ENCODE data around the gene TRAPPC11.

TRAPPC11 gene

DNA sequence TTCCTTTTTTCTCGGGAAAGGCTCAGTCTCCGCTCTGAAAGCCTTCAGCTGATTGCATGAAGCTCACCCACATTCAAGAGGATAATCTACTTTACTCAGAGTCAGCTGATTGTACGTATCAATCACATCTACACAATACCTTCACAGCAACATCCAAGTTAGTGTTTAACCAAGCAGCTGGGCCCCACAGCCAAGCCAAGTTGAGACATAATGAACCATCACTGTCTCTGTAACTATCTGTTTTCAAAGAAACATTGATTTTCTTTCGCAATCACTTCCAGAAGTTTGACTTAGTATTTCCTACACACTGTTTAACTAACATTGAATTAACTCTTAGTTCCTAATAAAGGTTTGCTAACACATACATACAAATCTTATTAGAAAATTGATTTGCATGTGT, 40.4 kb upstream of the TRAPPC11 start:
- H3K36me3 ChIP-seq (ENCODE audit: insufficient read depth, low read length): no peaks in the 10 kb centered on the region
- no peak overlapping the region for H2AFZ ChIP-seq (ENCODE audit: low read depth, low read length)
- ATAC-seq (ENCODE audit: insufficient read depth, low read depth) (no peak), DNase-seq (no peak)
- H3K27me3 ChIP-seq (ENCODE audit: insufficient read depth, low read length, poor library complexity): peaks cover 3% of the 10 kb centered on the region
- H3K79me2 ChIP-seq (ENCODE audit: insufficient read depth, low read length): no peaks in the 10 kb centered on the region
- TF ChIP-seq EZH2 (IDR thresholded peaks at IDR 0.05; ENCODE audit: borderline replicate concordance, low read depth, low read length, severe bottlenecking) (no peak), CTCF (IDR thresholded peaks at IDR 0.05; ENCODE audit: borderline replicate concordance, extremely low read depth, low read length, poor library complexity, severe bottlenecking) (no peak)
- H3K4me2 ChIP-seq (ENCODE audit: insufficient read depth, low read length): no peak overlapping the region
- no peak overlapping the region for H3K4me3 ChIP-seq (ENCODE audit: low read depth in 1 of 2, low read length in 2 of 2)
- H3K9ac ChIP-seq (ENCODE audit: low read depth, low read length): no peak overlapping the region
- H3K4me1 ChIP-seq (ENCODE audit: insufficient read depth, low read length): no peaks in the 10 kb centered on the region
- no peaks in the 10 kb centered on the region; the same call in 1 of the 2 replicates for H4K20me1 ChIP-seq (ENCODE audit: insufficient read depth, low read length)
- H3K27ac ChIP-seq (ENCODE audit: low read length): no peak overlapping the region
- H3K9me3 ChIP-seq (ENCODE audit: insufficient read depth, low read length, severe bottlenecking): no peaks in the 10 kb centered on the region

DNA sequence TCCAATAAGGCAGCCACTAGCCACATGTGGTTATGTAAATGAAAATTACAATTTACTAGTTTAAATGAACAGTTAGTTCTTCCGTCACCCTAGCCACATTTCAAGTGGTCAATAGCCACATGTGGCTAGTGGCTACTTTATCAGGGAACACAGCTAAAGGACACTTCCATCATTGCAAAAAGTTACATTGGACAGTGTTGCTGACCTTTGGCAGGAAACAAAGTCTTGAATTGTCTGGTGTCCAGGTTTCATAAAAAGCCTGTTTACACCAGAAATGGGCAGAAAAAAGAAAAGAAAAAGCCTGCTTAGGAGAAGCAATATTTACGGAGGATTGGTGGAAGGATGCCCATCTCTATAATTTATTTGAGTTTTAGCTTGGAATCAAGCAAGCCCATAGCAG, 38.7 kb upstream of the TRAPPC11 start:
- Histone ChIP-seq H3K4me1 (ENCODE audit: insufficient read depth, low read length) (no peaks in the 10 kb centered on the region), H2AFZ (ENCODE audit: low read depth, low read length) (no peak overlapping the region), H3K4me2 (ENCODE audit: insufficient read depth, low read length) (no peak overlapping the region), H3K36me3 (ENCODE audit: insufficient read depth, low read length) (no peaks in the 10 kb centered on the region), H3K9ac (ENCODE audit: low read depth, low read length) (no peak overlapping the region), H3K27ac (ENCODE audit: low read length) (no peak overlapping the region), H4K20me1 (ENCODE audit: insufficient read depth, low read length) (no peaks in the 10 kb centered on the region; the same call in 1 of the 2 replicates), H3K27me3 (ENCODE audit: insufficient read depth, low read length, poor library complexity) (no peaks in the 10 kb centered on the region), H3K9me3 (ENCODE audit: insufficient read depth, low read length, severe bottlenecking) (no peaks in the 10 kb centered on the region), H3K79me2 (ENCODE audit: insufficient read depth, low read length) (no peaks in the 10 kb centered on the region), H3K4me3 (ENCODE audit: low read depth in 1 of 2, low read length in 2 of 2) (no peak overlapping the region)
- no peak for ATAC-seq (ENCODE audit: insufficient read depth, low read depth)
- TF ChIP-seq CTCF (IDR thresholded peaks at IDR 0.05; ENCODE audit: borderline replicate concordance, extremely low read depth, low read length, poor library complexity, severe bottlenecking): no peak
- DNase-seq: no peak

DNA sequence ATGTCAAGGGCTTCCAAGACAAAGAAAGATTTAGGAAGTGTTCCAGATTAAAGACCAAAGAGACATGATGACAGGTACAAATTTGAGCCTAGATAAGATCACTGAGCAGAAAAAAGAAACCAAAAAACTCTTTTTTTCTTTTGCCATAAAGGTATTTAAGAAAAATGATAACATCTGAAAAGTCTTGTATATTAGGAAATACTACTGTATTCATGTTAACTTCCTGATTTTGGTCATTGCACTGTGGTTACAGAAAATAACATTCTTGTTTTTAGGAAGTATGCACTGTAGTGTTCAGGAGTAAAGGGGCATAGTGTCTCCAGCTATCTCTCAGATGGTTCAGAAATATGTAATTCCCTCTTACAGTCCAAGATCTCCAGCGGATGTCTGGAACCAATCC, 37.2 kb upstream of the TRAPPC11 start:
- Histone ChIP-seq H3K4me1 (ENCODE audit: insufficient read depth, low read length) (no peaks in the 10 kb centered on the region), H2AFZ (ENCODE audit: low read depth, low read length) (no peak overlapping the region), H3K4me3 (ENCODE audit: low read depth in 1 of 2, low read length in 2 of 2) (no peak overlapping the region), H3K27ac (ENCODE audit: low read length) (no peak overlapping the region), H3K9ac (ENCODE audit: low read depth, low read length) (no peak overlapping the region), H3K9me3 (ENCODE audit: insufficient read depth, low read length, severe bottlenecking) (no peaks in the 10 kb centered on the region), H3K27me3 (ENCODE audit: insufficient read depth, low read length, poor library complexity) (no peaks in the 10 kb centered on the region), H4K20me1 (ENCODE audit: insufficient read depth, low read length) (no peaks in the 10 kb centered on the region; the same call in 1 of the 2 replicates), H3K36me3 (ENCODE audit: insufficient read depth, low read length) (no peaks in the 10 kb centered on the region), H3K4me2 (ENCODE audit: insufficient read depth, low read length) (no peak overlapping the region), H3K79me2 (ENCODE audit: insufficient read depth, low read length) (no peaks in the 10 kb centered on the region)
- TF ChIP-seq EZH2 (IDR thresholded peaks at IDR 0.05; ENCODE audit: borderline replicate concordance, low read depth, low read length, severe bottlenecking): no peak
- TF ChIP-seq CTCF (IDR thresholded peaks at IDR 0.05; ENCODE audit: borderline replicate concordance, extremely low read depth, low read length, poor library complexity, severe bottlenecking): no peak
- no peak for DNase-seq
- no peak for ATAC-seq (ENCODE audit: insufficient read depth, low read depth)

DNA sequence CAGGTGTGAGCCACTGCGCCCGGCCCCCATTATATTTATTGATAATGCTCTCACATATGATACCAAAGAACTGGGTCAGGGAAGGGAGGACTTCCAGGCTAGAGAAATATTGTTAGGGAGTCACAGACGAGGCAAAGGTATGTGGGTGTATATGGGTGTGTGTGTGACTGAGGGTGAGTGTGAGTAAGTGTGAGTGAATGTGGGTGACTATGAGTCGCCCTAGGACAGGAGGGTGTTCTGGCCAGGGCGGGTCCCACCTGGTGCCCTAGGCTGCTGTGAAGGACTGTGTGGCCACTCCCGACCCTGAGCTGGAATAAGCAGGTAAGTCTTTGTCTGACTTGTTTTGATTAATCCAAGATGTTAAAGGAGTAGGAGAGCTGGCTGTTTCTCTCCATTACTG, 34.5 kb upstream of the TRAPPC11 start:
- no peak overlapping the region for H3K4me3 ChIP-seq (ENCODE audit: low read depth in 1 of 2, low read length in 2 of 2)
- no peaks in the 10 kb centered on the region for H3K4me1 ChIP-seq (ENCODE audit: insufficient read depth, low read length)
- H3K36me3 ChIP-seq (ENCODE audit: insufficient read depth, low read length): no peaks in the 10 kb centered on the region
- no peak overlapping the region for H2AFZ ChIP-seq (ENCODE audit: low read depth, low read length)
- H3K4me2 ChIP-seq (ENCODE audit: insufficient read depth, low read length): no peak overlapping the region
- H3K9me3 ChIP-seq (ENCODE audit: insufficient read depth, low read length, severe bottlenecking): no peaks in the 10 kb centered on the region
- H3K9ac ChIP-seq (ENCODE audit: low read depth, low read length): no peak overlapping the region
- no peaks in the 10 kb centered on the region for H4K20me1 ChIP-seq (ENCODE audit: insufficient read depth, low read length)
- TF ChIP-seq EZH2 (IDR thresholded peaks at IDR 0.05; ENCODE audit: borderline replicate concordance, low read depth, low read length, severe bottlenecking) (no peak), CTCF (IDR thresholded peaks at IDR 0.05; ENCODE audit: borderline replicate concordance, extremely low read depth, low read length, poor library complexity, severe bottlenecking) (no peak)
- no peak for ATAC-seq (ENCODE audit: insufficient read depth, low read depth)
- no peak for DNase-seq
- no peaks in the 10 kb centered on the region for H3K27me3 ChIP-seq (ENCODE audit: insufficient read depth, low read length, poor library complexity)
- H3K27ac ChIP-seq (ENCODE audit: low read length): no peak overlapping the region
- no peaks in the 10 kb centered on the region for H3K79me2 ChIP-seq (ENCODE audit: insufficient read depth, low read length)

All from DND-41 (cell line).